ENCODE data around the gene CEP85L. TPM values are rescaled to one million over a fixed set of nuclear protein-coding genes. Genes with fewer than 3 reads are reported as not detected.

The CEP85L gene
- total RNA-seq, 8 experiments from 2014 or later: 8.3 to 27.8 (median 12.7) TPM

- Histone ChIP-seq H3K4me1 (replicated peaks in 1 of 2) (peaks cover 0 to 2% of the 10 kb centered on the region in 2 donors), H3K4me3 (no peak overlapping the region), H3K27ac (no peak overlapping the region)
- in situ Hi-C loops (cut with MboI; ENCODE audit: low pct_unique_long_range_greater_than_20kb in 2 of 9, low sequenced_read_pairs in 9 of 9, unreplicated experiment in 9 of 9): loop anchor here in 2 of 9 experiments (25.0 kb wide), 2 partner anchors 131 to 156 kb away; no protein-coding TSS in a partner anchor
- no peak for ATAC-seq (replicated peaks in 6 of 8)
- 100% methylated on average over 1 of the region's 1 CpG; no CpG with 5 or more reads in 9 of the 10 experiments for WGBS, 10 experiments
Observed at GRCh38 chr6:118630923-118631322, 20.5 kb downstream of the CEP85L start.

GRCh38 chr6:118630067-118630466 is 21.3 kb downstream of the CEP85L start:
- peak in 1 of 8 experiments; percentile 47 for ATAC-seq (replicated peaks in 6 of 8)
- 0 to 67% (median 0%) methylated on average over 1 of the region's 1 CpG; no CpG with 5 or more reads in 5 of the 10 experiments for WGBS, 10 experiments
- Histone ChIP-seq H3K4me3 (no peak overlapping the region), H3K27ac (no peak overlapping the region), H3K4me1 (replicated peaks in 1 of 2) (peaks cover 0 to 2% of the 10 kb centered on the region in 2 donors)
- in situ Hi-C loops (cut with MboI; ENCODE audit: low pct_unique_long_range_greater_than_20kb in 2 of 9, low sequenced_read_pairs in 9 of 9, unreplicated experiment in 9 of 9): loop anchor here in 2 of 9 experiments (25.0 kb wide), 2 partner anchors 132 to 157 kb away; no protein-coding TSS in a partner anchor

GRCh38 chr6:118627724-118628123 is 23.7 kb downstream of the CEP85L start:
- Histone ChIP-seq H3K27ac (no peak overlapping the region), H3K4me1 (replicated peaks in 1 of 2) (no peaks in the 10 kb centered on the region), H3K4me3 (no peak overlapping the region)
- in situ Hi-C loops (cut with MboI; ENCODE audit: low pct_unique_long_range_greater_than_20kb in 2 of 9, low sequenced_read_pairs in 9 of 9, unreplicated experiment in 9 of 9): loop anchor here in 2 of 9 experiments (25.0 kb wide), 2 partner anchors 135 to 160 kb away; no protein-coding TSS in a partner anchor
- WGBS, 10 experiments: 90 to 100% (median 100%) methylated on average over 1 to 3 of the region's 3 CpGs; no CpG with 5 or more reads in 3 of the 10 experiments
- ATAC-seq (replicated peaks in 6 of 8): no peak

GRCh38 chr6:118625833-118626232 is 25.6 kb downstream of the CEP85L start:
- in situ Hi-C loops (cut with MboI; ENCODE audit: low pct_unique_long_range_greater_than_20kb in 2 of 9, low sequenced_read_pairs in 9 of 9, unreplicated experiment in 9 of 9): loop anchor here in 2 of 9 experiments (25.0 kb wide), 2 partner anchors 136 to 161 kb away; no protein-coding TSS in a partner anchor
- WGBS, 10 experiments: 86 to 100% (median 100%) methylated on average over 1 to 4 of the region's 4 CpGs; no CpG with 5 or more reads in 4 of the 10 experiments
- no peak overlapping the region for H3K4me3 ChIP-seq
- no peak overlapping the region for H3K27ac ChIP-seq
- no peak for ATAC-seq (replicated peaks in 6 of 8)
- no peaks in the 10 kb centered on the region for H3K4me1 ChIP-seq (replicated peaks in 1 of 2)

GRCh38 chr6:118621799-118622470 is 29.5 kb downstream of the CEP85L start:
- ATAC-seq (replicated peaks in 6 of 8): no peak
- in situ Hi-C loops (cut with MboI; ENCODE audit: low pct_unique_long_range_greater_than_20kb in 2 of 9, low sequenced_read_pairs in 9 of 9, unreplicated experiment in 9 of 9): no loop called here
- Histone ChIP-seq H3K4me3 (no peak overlapping the region), H3K4me1 (replicated peaks in 1 of 2) (no peaks in the 10 kb centered on the region), H3K27ac (no peak overlapping the region)
- 83 to 100% (median 100%) methylated on average over 1 to 6 of the region's 7 CpGs; no CpG with 5 or more reads in 1 of the 10 experiments for WGBS, 10 experiments

- in situ Hi-C loops (cut with MboI; ENCODE audit: low pct_unique_long_range_greater_than_20kb in 2 of 9, low sequenced_read_pairs in 9 of 9, unreplicated experiment in 9 of 9): no loop called here
- Histone ChIP-seq H3K4me3 (no peak overlapping the region), H3K27ac (no peak overlapping the region), H3K4me1 (replicated peaks in 1 of 2) (no peaks in the 10 kb centered on the region)
- ATAC-seq (replicated peaks in 6 of 8): no peak
- WGBS, 10 experiments: 82 to 100% (median 95%) methylated on average over 2 to 4 of the region's 4 CpGs; no CpG with 5 or more reads in 2 of the 10 experiments
Observed at GRCh38 chr6:118620202-118620601, 31.2 kb downstream of the CEP85L start.

- WGBS, 10 experiments: 68 to 100% (median 80%) methylated on average over 1 to 8 of the region's 15 CpGs; no CpG with 5 or more reads in 5 of the 10 experiments
- Histone ChIP-seq H3K4me3 (no peak overlapping the region), H3K4me1 (replicated peaks in 1 of 2) (no peaks in the 10 kb centered on the region), H3K27ac (no peak overlapping the region)
- in situ Hi-C loops (cut with MboI; ENCODE audit: low pct_unique_long_range_greater_than_20kb in 2 of 9, low sequenced_read_pairs in 9 of 9, unreplicated experiment in 9 of 9): no loop called here
- peak in 3 of 8 experiments; percentile 63 to 89 (median 73) for ATAC-seq (replicated peaks in 6 of 8)
Observed at GRCh38 chr6:118618676-118619377, 32.6 kb downstream of the CEP85L start.

- Histone ChIP-seq H3K27ac (no peak overlapping the region), H3K4me3 (no peak overlapping the region), H3K4me1 (replicated peaks in 1 of 2) (no peaks in the 10 kb centered on the region)
- 69 to 96% (median 84%) methylated on average over 1 to 9 of the region's 11 CpGs for whole genome bisulfite sequencing, 10 experiments
- in situ Hi-C loops (cut with MboI; ENCODE audit: low pct_unique_long_range_greater_than_20kb in 2 of 9, low sequenced_read_pairs in 9 of 9, unreplicated experiment in 9 of 9): no loop called here
- ATAC-seq (replicated peaks in 6 of 8): peak in 3 of 8 experiments; percentile 32 to 48 (median 38)
Observed at GRCh38 chr6:118617417-118617816, 34.0 kb downstream of the CEP85L start.

GRCh38 chr6:118611334-118611733 is 40.1 kb downstream of the CEP85L start:
- no peak overlapping the region for H3K27ac ChIP-seq
- WGBS, 10 experiments: 89 to 100% (median 97%) methylated on average over 1 to 3 of the region's 3 CpGs; no CpG with 5 or more reads in 1 of the 10 experiments
- ATAC-seq (replicated peaks in 6 of 8): no peak
- no peak overlapping the region for H3K4me3 ChIP-seq
- in situ Hi-C loops (cut with MboI; ENCODE audit: low pct_unique_long_range_greater_than_20kb in 2 of 9, low sequenced_read_pairs in 9 of 9, unreplicated experiment in 9 of 9): no loop called here
- no peaks in the 10 kb centered on the region for H3K4me1 ChIP-seq (replicated peaks in 1 of 2)

GRCh38 chr6:118606858-118607257 is 44.5 kb downstream of the CEP85L start:
- no peaks in the 10 kb centered on the region for H3K4me1 ChIP-seq (replicated peaks in 1 of 2)
- WGBS, 10 experiments: 70 to 100% (median 88%) methylated on average over 1 to 5 of the region's 5 CpGs
- ATAC-seq (replicated peaks in 6 of 8): no peak
- H3K4me3 ChIP-seq: no peak overlapping the region
- in situ Hi-C loops (cut with MboI; ENCODE audit: low pct_unique_long_range_greater_than_20kb in 2 of 9, low sequenced_read_pairs in 9 of 9, unreplicated experiment in 9 of 9): no loop called here
- no peak overlapping the region for H3K27ac ChIP-seq

- Histone ChIP-seq H3K4me1 (replicated peaks in 1 of 2) (no peaks in the 10 kb centered on the region), H3K27ac (no peak overlapping the region), H3K4me3 (no peak overlapping the region)
- 20 to 91% (median 83%) methylated on average over 1 to 3 of the region's 3 CpGs; no CpG with 5 or more reads in 1 of the 10 experiments for WGBS, 10 experiments
- no peak for ATAC-seq (replicated peaks in 6 of 8)
- in situ Hi-C loops (cut with MboI; ENCODE audit: low pct_unique_long_range_greater_than_20kb in 2 of 9, low sequenced_read_pairs in 9 of 9, unreplicated experiment in 9 of 9): no loop called here
Observed at GRCh38 chr6:118606268-118606667, 45.1 kb downstream of the CEP85L start.

GRCh38 chr6:118603372-118603771 is 48.0 kb downstream of the CEP85L start:
- Histone ChIP-seq H3K4me1 (replicated peaks in 1 of 2) (no peaks in the 10 kb centered on the region), H3K4me3 (no peak overlapping the region), H3K27ac (no peak overlapping the region)
- no peak for ATAC-seq (replicated peaks in 6 of 8)
- 85 to 100% (median 100%) methylated on average over 1 to 2 of the region's 2 CpGs; no CpG with 5 or more reads in 2 of the 10 experiments for WGBS, 10 experiments
- in situ Hi-C loops (cut with MboI; ENCODE audit: low pct_unique_long_range_greater_than_20kb in 2 of 9, low sequenced_read_pairs in 9 of 9, unreplicated experiment in 9 of 9): no loop called here

- in situ Hi-C loops (cut with MboI; ENCODE audit: low pct_unique_long_range_greater_than_20kb in 2 of 9, low sequenced_read_pairs in 9 of 9, unreplicated experiment in 9 of 9): no loop called here
- 58 to 100% (median 81%) methylated on average over 1 to 2 of the region's 2 CpGs for WGBS, 10 experiments
- Histone ChIP-seq H3K4me3 (no peak overlapping the region), H3K27ac (no peak overlapping the region), H3K4me1 (replicated peaks in 1 of 2) (peaks cover 0 to 2% of the 10 kb centered on the region in 2 donors)
- no peak for ATAC-seq (replicated peaks in 6 of 8)
Observed at GRCh38 chr6:118602300-118602699, 49.1 kb downstream of the CEP85L start.
